Hepatic stellate cell (primary cell): ENCODE results near the gene TRIM62.

Experiments
- DNase-seq: peaks from one replicate; pipeline ENCODE4 v3.0.0; 2011; ENCODE audit warnings: low spot score

TRIM62 gene

DNA sequence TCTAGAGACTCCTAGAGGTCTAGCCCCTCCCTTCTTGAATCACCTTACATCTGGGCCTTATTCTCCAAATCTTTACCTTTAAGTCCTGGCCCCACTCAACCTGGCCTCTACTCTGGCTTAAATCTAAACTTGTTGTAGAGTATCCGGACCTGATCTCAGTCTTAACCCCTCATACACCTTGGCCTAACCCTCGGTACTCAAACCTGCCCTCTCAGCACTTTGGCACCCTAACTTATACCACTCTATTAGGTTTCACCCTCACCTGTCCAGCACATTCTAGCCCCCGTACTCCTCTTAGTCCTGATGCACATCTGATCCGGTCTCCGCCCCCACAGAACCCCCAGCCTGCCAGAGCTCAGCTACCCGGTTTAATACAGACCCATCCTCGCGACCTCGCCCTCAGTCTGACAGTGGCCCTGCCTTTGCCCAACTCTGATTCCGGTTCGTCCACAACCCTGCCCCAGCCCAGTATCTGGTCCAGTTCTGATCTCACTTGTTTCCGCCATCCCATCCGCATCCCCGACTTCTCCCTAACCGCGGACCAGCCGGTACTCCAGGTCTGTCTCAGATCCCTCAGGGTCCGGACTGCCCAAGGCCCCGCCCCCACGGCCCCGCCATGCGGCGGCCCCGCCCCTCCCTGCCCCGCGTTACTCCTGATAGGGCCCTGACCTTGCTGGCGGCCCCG lies 1.5 kb downstream of the TRIM62 start:
- DNase-seq: no peak

DNA sequence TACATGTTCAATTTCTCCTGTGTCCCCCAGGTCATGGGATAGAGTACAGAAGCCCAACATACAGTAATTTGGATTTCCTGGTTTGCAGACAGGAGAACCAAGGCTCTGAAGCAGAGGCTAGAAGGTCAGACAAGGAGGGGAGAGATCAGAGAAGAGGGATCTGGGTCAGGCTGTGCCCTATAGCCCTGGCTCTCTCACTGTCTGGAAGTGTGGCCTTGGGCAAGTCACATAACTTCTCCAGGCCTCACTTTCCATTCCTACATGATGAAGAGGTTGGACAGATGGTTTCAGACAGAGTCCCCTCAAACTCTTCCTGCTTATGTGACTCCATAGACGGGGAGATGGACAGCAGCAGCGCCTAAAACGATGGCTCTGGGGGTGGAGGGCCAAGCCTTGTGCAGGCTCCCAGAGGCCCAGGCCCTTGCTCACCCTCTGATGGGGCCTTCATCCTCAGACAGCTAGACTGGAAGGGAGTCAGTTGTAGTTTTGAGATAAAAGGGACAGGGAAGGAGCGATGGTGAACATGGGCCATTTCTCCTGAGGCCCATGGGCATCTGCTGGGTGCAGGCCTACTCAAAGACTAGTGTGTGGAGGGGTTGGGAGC lies 2.9 kb downstream of the TRIM62 start:
- DNase-seq: no peak

DNA sequence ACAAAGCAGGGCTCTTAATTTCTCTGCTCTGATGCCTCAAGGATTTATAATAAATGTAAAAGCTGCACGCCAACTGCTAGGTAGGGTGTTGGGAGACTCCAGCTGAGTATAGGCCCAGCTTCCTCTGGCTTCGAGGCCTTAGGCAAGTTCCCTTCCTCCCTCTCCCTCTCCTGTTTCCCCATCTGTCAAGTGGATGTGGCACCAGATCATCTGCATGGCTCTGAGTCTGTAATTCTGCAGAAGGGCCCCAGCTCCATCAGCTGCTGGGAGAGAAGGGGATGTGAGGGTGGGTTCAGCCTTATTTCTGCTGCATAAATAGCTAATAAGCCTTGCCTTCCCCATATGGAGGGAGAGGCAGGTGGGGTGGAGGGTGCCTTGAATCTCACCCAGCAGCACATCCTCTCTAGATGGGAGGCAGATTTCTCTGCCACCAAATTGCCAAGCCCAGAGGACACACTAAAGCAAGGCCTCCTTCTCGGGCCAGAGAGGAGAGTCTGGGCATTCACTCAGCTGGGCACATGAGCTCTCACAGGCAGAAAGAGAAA lies 3.8 kb downstream of the TRIM62 start:
- DNase-seq: no peak

DNA sequence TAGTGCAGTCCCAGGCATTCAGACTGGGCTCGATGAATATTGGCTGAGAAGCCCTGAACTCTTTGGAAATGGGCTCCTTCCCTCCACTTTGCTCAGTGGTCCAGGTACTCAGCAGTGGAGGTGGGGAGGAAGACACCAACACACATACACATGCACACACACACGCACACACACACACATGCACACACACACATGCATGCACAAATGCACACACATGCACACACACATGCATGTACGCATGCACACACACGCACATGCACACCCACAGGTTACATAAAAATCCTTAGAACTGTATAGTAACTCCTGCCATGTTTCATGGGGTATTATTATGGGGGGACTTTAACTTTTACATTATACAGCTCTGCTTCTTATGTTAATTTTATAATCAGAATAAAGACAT lies 5.0 kb downstream of the TRIM62 start:
- DNase-seq: no peak

DNA sequence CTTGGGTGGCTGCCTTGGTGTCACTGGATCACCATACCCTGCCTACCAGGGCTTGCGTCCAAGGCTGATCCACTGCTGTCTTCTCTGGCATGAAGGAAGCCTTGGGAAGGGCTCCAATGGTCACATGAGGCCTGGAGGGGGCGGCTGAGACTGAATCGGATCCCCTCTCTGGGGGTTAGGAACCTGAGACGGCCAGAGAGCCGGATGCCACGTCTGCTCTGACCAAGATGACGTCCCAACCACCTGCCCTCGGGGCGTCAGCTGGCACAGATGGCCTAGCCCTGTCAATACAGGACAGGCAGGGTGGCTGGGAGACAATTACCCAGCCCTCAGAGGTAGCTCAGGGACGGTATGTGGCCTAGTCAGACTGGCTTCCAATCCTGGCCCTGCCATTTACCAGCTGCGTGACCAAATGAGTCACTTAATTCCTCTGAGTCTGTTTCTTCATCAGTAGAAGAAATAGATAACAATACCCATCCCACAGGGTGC lies 5.4 kb downstream of the TRIM62 start:
- no peak for DNase-seq

DNA sequence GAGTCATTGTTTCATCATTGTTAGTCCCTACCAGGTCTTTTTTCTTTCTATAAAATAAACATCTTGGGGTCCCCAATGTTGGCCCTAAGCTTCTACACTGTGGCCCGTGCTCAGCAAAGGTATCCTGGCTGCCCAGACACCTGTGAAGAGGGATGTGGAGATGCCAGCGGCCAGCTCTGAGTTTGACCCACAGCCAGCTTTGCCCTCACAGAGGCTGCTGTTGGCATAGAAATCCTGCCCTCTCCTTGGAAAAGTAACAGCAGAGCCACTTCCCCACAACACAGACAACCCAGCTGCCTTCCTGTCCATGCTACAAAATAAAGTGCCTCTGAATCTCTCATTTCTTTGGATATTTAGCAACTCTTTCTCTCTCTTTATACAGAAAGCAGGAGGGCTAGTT lies 6.0 kb downstream of the TRIM62 start:
- DNase-seq: no peak

DNA sequence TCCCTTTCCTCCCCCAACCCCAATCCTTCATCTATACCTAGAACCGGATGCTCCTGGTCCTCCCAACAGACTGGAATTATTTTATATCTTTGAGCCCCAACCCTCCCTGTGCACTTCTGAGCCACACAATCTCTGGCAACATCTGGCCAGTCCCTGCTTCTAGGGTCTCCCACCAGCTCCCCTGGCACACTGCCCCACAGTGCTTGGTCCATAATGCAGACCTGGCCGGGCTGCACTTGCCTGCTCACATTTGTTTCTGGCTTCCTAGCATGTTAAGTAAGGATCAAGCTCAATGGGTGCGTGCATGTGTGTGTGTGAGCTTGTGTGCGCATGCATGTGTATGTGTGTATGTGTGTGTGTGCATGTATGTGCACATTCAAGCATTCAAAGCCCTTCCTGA lies 8.8 kb downstream of the TRIM62 start:
- no peak for DNase-seq

DNA sequence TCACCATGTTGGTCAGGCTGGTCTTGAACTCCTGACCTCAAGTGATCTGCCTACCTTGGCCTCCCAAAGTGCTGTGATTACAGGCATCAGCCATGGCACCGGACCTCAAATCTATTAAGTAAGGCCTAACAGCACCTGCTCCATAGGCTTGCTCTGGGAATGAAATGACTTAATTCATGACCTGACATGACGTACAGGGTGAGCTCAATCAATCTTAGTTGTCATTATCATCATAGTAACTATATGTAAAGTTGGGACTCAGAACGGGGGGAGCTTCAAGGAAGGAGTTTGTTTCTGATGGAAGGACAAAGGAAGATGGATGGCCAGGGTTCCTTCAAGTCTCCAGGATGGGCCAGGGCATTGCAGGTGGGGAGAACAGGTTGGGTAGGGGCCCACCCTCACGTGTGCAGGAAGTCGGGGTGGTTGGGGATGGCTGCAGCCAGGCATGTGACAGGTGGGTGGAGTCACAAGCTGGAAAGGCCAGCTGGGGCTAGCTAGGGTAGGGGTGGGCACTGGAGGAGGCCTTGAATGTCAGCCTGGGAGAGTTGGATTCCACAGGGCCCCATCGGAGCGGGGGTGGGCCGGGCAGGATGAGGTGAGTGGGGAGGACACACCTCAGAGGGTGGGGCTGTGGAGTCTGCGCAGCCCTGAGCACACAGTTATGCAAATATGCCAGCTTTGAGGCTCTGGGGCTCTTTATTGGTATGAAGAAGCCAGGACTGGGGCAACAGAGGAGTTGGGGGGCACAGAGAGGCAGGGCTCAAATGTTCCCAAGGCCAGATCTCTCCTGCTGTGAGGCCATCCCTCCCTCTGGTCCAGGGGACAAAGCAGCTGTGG lies 9.6 kb downstream of the TRIM62 start:
- no peak for DNase-seq

DNA sequence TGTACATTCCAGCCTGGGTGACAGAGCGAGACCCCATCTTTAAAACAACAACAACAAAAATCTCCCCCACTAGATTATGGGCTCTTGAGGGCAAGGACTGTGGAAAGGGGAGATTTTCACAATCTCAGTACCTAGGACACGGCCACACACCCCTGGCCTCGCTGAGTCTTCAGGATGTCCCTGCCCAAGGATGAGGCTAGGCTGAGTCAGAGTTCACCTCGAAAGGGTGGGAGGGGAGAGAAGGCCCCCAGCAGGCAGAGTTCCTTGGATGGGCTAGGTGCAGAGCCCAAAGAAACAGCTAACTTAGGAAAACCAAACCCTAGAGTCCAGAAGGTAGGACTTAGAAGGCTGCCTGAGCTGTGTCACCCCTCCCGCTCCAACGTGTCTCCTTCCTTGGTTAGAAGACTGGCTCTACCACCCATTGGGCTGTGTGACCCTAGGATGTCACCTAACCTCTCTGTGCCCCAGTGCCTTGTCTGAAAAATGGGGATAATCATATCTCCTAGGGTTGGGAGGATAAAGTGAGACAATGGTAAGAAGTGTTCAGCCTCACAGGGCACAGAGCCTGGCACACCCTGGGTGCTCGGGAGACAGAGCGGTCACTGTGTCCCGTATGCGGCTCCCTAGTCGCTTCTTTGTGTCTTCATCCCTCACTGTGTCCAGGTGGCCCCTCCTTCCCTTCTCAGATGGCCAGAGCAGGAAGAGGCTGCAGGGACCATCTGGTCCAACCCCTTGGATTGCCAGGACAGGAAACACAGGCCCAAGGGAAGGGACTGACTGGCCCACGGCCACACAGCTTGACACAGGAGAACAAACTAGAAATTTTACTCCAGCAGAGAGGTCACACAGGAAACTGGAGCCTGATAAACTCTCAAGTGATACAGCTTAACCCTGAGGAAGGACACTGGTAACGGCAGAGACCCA lies 11.2 kb downstream of the TRIM62 start:
- no peak for DNase-seq

DNA sequence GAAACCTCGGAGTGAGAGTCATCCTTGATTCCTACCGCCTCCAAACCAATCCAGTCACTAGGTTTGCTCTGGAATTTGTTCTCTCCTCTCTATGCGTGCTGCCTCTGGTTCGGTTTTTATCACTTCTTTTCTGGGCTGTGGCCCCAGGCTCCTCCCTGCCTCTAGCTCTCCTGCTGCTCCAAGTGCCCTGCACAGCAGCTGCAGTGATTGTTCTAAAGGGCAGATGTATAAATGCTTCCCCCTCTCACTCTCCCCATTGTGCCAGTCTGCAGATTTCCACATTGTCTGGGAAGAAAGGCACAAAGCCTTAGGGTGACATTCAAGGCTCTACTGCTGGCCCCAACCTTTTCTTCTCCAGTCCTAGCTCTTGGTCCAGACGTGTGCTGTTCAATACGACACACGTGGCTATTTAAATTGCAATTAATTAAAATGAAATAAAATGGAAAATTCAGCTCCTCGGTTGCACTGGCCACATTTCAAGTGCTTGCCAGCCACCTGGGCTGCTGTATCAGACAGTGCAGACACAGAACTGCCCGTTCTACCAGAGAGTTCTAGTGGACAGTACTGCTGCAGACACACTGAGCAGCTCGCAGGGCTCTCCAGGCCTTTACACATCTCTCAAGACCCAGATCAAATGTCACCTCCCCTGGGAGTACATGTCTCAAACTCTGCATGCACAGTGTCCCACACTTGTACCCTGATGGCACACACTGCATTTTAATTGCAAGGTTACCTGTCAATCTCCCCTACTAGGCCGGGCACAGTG lies 12.4 kb downstream of the TRIM62 start:
- no peak for DNase-seq

DNA sequence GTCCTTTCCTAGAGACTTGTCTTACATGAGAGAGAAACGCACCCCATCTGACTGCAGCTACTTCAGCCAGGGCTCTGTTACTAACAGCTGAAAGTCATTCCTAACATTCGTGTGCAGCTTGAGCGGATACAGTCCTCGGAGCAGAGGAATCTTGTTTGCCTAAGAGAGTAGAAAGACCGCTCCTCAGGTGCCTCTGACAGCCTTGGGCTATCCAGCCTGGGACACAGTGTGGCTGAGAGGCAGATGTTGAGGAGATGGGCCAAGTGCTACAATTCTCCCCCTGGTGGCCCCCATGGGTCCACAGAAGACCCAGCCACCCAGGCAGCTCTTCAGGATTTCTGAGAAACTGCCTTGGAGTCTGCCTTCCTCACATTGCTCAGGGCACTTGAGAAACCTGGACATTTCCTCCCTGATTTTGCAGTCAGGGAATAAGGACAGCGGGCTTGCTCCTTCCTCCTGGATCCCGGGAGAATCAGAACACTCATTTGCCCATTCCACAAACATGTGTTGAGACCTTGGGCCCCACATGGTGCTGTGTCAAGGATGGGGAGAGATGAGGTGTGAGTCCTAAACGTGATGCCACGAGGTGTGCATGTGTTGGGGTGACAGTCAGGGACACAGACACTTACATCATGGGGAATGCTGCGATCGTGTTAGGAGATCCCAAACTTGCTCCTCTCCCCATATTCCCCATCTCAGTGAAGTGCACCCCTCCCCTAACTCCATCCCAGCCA lies 13.1 kb downstream of the TRIM62 start:
- DNase-seq: no peak

DNA sequence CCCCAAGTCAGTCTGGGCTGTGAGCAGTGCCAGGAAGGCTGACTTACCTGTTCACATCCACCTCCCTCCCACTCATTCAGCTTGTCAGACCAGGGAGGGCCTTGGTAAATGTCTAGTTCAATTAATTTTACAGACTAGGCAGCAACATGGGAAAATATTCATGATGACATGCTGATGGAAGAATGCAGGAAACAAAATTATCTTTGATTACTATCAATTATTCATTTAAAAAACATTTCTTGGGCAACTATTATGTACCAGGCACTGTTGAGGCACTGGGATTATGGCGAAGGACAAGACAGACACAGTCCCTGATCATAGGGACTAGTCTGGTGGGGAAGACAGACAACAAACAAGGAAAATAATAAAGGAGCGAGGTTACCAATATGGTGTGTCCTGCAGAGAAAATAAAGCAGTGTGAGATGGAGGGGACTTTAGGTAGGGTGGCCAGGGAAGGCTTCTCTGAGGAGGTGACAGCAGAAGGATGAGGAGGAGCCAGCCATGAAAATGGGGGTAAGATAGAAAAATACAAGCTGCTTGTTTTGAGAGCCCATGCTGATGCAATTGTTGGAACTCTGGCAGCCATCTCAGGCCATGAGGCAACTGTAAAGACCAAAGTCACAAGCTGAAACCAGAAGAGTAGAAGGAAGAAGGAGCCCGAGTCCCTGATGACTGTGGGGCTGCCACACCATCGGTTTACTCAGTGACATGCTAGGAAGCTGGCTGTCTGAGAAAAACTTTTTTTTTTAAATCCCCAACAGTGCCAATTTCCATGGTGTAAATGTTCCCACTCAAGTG lies 14.0 kb downstream of the TRIM62 start:
- DNase-seq: no peak

DNA sequence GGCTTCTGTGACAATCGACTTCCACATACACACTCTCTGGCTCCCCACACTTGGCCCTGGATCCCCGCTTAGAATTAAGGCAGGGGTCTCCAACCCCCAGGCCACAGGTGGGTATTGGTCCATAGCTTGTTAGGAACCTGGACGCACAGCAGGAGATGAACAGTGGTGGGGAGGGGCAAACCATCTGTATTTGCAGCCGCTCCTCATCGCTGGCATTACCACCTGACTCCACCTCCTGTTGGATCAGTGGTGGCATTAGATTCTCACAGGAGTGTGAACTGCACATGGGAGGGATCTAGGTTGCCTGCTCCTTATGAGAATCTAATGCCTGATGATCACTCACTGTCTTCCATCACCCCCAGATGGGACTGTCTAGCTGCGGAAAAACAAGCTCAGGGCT lies 16.0 kb downstream of the TRIM62 start:
- DNase-seq: no peak

DNA sequence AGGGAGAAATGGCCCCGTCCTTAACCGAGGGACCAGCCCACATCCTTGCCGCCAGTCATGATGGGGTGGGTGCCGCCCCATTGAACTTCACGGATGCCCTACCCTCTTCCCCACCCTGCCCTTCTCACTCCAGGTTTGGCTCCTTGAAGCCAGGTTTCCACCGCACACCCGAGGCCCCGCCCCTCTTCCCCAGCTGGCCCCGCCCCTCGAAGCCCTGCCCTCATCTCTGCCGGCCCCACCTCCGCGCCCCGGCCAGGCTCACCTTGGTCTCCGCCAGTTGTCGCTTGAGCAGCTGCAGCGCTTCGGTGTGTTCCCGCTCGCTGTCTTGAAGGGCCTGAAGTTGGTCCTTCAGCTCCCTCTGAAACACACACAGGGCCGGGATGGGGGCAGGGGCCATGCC lies 16.6 kb downstream of the TRIM62 start:
- no peak for DNase-seq

DNA sequence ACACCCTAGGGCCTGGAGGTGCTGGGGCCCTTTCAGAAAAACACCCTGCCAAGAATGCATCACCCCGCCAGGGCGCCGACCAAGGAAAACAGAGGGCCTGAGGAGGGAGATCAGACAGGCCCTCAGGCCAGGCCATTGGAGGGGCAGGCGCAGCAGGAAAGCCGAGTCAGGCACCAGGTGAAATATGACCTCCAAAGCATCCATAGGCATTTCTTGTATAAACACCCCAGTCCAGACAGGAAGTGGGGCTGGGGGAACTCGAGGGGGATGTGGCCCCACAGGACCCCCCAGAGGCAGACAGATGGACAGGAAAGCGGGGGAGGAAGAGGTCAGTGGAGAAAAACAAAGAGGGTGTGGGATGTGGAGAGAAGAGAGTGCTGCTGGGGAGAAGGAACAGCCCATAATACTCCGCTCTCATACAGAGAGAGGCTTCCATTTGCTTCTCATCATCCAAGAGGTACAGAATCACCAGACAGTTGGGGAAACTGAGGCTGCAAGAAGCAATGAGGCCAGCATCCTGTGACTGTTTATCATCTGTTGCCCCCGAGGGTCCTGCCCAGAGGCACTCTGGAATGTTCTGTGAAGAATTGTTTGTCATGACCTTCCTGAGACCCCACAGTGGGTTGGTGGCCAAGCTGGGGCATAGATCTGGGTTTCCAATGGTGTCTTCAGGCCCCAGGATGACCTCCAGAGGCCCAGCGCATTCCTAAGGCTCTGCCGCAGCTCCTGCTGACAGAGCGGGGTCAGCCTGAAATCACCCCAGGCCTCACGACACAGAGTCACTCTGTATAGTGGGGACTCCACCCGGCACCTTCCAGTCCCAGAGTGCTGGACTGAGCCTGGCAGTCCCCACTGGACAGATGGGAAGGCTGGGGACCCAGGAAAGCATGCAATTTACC lies 18.0 kb downstream of the TRIM62 start:
- DNase-seq: no peak

DNA sequence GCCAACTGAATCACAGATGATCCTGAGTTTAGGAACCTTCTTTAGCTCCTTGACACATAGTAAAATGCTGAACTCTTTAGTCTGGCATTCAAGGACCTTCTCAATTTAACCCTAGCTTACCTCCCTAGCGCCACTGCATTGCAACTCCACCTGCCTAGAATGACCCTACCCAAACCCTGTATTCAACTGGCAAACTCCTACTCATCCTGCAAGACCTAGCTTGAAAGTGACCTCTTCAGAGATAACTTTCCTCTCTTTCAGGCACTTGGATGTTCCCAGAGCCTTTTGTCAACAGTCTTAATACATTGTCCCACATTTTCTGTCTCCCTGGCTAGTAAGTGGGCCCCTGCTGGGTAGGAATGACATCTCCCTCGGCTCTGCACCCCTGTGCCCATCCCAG lies 19.7 kb downstream of the TRIM62 start:
- DNase-seq: no peak

DNA sequence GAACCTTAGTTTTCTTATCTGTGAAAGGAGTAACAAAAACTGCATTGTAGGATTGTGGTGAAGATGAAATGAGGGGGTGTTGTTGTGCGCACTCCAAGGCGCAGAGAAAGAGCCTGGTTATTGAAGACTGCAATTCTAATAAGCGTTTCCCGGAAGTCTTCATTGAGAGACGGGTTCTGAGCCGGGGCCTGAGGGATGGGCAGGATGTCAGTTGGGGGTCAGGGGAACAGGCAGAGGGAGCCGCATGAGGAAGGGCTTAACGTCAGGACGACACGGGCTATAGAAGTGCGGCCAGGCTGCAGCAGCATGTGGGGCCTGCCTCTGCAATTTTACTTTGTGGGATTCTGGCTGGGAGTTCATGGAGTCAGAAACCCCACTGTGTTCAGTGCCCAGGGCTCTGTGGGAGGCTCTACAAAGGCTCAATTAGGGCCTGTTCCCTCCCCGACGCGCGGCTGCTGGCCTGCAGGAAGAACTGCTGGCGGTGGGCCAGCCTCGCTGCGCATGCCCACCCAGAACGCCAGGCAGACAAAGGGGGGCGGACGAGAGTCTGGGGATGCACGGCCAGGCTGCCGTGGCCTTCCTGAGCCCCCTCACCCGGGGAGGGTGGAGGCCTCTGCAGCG lies 20.7 kb downstream of the TRIM62 start:
- DNase-seq: no peak

DNA sequence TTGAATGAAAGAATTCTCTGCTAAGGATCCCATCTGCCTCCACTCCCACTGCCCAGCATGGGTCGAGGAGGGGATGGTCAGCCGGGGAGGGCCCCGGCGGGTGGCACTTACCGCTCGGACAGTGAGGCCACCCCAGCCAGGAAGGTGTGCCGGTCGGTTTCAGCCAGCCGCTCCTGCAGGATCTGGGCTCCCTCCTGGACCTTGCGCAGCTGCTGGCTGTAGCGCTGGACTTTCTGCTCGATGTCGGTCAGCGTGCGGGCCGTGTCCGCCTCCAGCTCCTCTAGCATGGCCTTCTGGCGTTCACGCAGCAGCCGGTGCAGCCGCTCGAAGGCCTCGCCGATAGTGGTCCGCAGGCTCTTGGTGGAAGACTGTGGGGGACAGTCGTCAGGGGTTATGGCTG lies 22.3 kb downstream of the TRIM62 start:
- DNase-seq: no peak
